Measurements from ENCODE around the gene ALS2. TPM values are rescaled to one million over a fixed set of nuclear protein-coding genes. Genes with fewer than 3 reads are reported as not detected.
"Not testable (repeated sequence)": the region's sequence is repeated elsewhere in the genome, so short reads cannot be mapped to it uniquely, and the experiment has no call there.

The ALS2 gene
- total RNA-seq, 1 experiment from 2014 or later: 28.4 TPM

DNA sequence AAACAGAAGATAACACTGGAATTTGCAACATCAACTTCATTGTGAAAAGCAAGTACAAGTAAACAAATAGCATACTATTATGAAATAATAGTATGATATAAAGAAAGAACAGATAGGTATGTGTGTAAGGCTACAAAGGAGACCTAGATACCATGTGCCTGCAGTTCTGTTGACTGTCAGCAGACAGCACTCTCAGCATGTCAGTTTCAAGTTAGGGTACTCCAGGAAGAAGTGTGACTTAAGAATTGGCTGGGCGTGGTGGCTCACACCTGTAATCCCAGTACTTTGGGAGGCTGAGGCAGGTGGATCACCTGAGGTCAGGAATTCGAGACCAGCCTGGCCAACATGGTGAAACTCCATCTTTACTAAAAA, 18.2 kb upstream of the ALS2 start:
- H2AK5ac ChIP-seq (ENCODE audit: insufficient read length, low read length); H3K18ac ChIP-seq (ENCODE audit: insufficient read length, low read depth, low read length); H3K56ac ChIP-seq (ENCODE audit: insufficient read length, low read depth, low read length); H3K4me3 Mint-ChIP-seq; H3K9me3 Mint-ChIP-seq; H3K4me1 Mint-ChIP-seq; H3K9me3 ChIP-seq (ENCODE audit: control insufficient read depth, low read depth, low read length); H4K91ac ChIP-seq (ENCODE audit: insufficient read length, low read depth, low read length); H3K4me2 ChIP-seq (ENCODE audit: insufficient read depth, insufficient read length, low read length); H2BK20ac ChIP-seq (ENCODE audit: low read depth, low read length, poor library complexity, severe bottlenecking); H2BK12ac ChIP-seq (ENCODE audit: insufficient read length, low read depth, low read length); H3K9ac ChIP-seq (ENCODE audit: extremely low read depth, insufficient read length, low read length); H4K20me1 ChIP-seq (ENCODE audit: control insufficient read depth, insufficient read depth, insufficient read length); H3K79me2 ChIP-seq (ENCODE audit: insufficient read depth, low read length); H3K79me1 ChIP-seq (ENCODE audit: insufficient read depth, low read depth, low read length, poor library complexity, severe bottlenecking); H4K5ac ChIP-seq (ENCODE audit: insufficient read length, low read depth, low read length); H3K23ac ChIP-seq (ENCODE audit: insufficient read length, low read depth, low read length); H3K27me3 ChIP-seq (ENCODE audit: insufficient read depth, low read length); H2BK120ac ChIP-seq (ENCODE audit: low read depth, low read length, poor library complexity, severe bottlenecking); H3K27ac Mint-ChIP-seq; H3K36me3 Mint-ChIP-seq (ENCODE audit: insufficient read depth in 1 of 3, low read depth in 3 of 3); H2AFZ ChIP-seq (ENCODE audit: low read length); H4K8ac ChIP-seq (replicated peaks; ENCODE audit: insufficient read length, low read depth, low read length); H3K4me1 ChIP-seq (ENCODE audit: insufficient read depth, low read length); H3K4ac ChIP-seq (ENCODE audit: low read depth, low read length); H3K14ac ChIP-seq (ENCODE audit: insufficient read depth, low read length); H3K27me3 Mint-ChIP-seq (ENCODE audit: low read depth); H3T11ph ChIP-seq (ENCODE audit: low read length); H3K27ac ChIP-seq (ENCODE audit: insufficient read length, low read depth, low read length); H2BK15ac ChIP-seq (ENCODE audit: low read depth, low read length); H3K23me2 ChIP-seq (ENCODE audit: insufficient read length, low read depth, low read length, poor library complexity, severe bottlenecking); H2BK5ac ChIP-seq (ENCODE audit: insufficient read length, low read length): not testable (repeated sequence)
- DNase-seq: peak; percentile 31
- no CpG with 5 or more reads among the region's 2 CpGs for WGBS (ENCODE audit: extremely low coverage, insufficient read length, low lambda C conversion rate)
- TF ChIP-seq, protein P1, sequence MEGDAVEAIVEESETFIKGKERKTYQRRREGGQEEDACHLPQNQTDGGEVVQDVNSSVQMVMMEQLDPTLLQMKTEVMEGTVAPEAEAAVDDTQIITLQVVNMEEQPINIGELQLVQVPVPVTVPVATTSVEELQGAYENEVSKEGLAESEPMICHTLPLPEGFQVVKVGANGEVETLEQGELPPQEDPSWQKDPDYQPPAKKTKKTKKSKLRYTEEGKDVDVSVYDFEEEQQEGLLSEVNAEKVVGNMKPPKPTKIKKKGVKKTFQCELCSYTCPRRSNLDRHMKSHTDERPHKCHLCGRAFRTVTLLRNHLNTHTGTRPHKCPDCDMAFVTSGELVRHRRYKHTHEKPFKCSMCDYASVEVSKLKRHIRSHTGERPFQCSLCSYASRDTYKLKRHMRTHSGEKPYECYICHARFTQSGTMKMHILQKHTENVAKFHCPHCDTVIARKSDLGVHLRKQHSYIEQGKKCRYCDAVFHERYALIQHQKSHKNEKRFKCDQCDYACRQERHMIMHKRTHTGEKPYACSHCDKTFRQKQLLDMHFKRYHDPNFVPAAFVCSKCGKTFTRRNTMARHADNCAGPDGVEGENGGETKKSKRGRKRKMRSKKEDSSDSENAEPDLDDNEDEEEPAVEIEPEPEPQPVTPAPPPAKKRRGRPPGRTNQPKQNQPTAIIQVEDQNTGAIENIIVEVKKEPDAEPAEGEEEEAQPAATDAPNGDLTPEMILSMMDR (conservative IDR thresholded peaks at IDR 0.05): peak; percentile 64
